T-helper 2 cell (primary cell): ENCODE data around the gene JARID2.

Experiments
- DNase-seq, 5 experiments: peaks; one replicate each; pipeline versions ENCODE4 v3.0.0 to v3.0.0-alpha.2; 2012 to 2022

JARID2 gene

GRCh38 chr6:15499591-15499990 lies 253.7 kb downstream of the JARID2 start:
- DNase-seq = no peak

GRCh38 chr6:15500078-15500740 lies 254.3 kb downstream of the JARID2 start:
- DNase-seq = no peak

GRCh38 chr6:15500901-15501825 lies 255.3 kb downstream of the JARID2 start:
- no peak for DNase-seq

GRCh38 chr6:15501826-15502445 lies 256.1 kb downstream of the JARID2 start:
- DNase-seq = no peak

GRCh38 chr6:15502446-15503345 lies 256.8 kb downstream of the JARID2 start:
- DNase-seq = no peak

- no peak for DNase-seq
Measured at GRCh38 chr6:15503346-15503680, 257.4 kb downstream of the JARID2 start.

- no peak for DNase-seq
Measured at GRCh38 chr6:15504040-15504495, 258.2 kb downstream of the JARID2 start.

- no peak for DNase-seq
Measured at GRCh38 chr6:15504581-15505350, 258.9 kb downstream of the JARID2 start.

- DNase-seq = no peak
Measured at GRCh38 chr6:15505463-15505918, 259.6 kb downstream of the JARID2 start.

GRCh38 chr6:15506066-15506465 lies 260.2 kb downstream of the JARID2 start:
- DNase-seq = no peak

- DNase-seq = no peak
Measured at GRCh38 chr6:15507221-15507620, 261.4 kb downstream of the JARID2 start.

GRCh38 chr6:15507746-15508145 lies 261.9 kb downstream of the JARID2 start:
- DNase-seq = no peak

GRCh38 chr6:15508441-15508871 lies 262.6 kb downstream of the JARID2 start:
- no peak for DNase-seq

GRCh38 chr6:15508931-15509330 lies 263.1 kb downstream of the JARID2 start:
- no peak for DNase-seq

GRCh38 chr6:15509335-15509933 lies 263.6 kb downstream of the JARID2 start:
- no peak for DNase-seq

- DNase-seq = no peak
Measured at GRCh38 chr6:15510121-15510520, 264.3 kb downstream of the JARID2 start.

- no peak for DNase-seq
Measured at GRCh38 chr6:15510536-15511247, 264.8 kb downstream of the JARID2 start.

GRCh38 chr6:15511248-15512125 lies 265.6 kb downstream of the JARID2 start:
- no peak for DNase-seq

- no peak for DNase-seq
Measured at GRCh38 chr6:15512126-15512525, 266.3 kb downstream of the JARID2 start.
